Iris pigment epithelial cell (primary cell): ENCODE measurements around the gene LRRC46.
A peak's percentile ranks its signal among the peaks of the same experiment; 100 is the strongest.

Experiments
- DNase-seq: peaks from one replicate; pipeline ENCODE4 v3.0.0-alpha.2; 2011; ENCODE audit warnings: low read depth

LRRC46 gene

DNA sequence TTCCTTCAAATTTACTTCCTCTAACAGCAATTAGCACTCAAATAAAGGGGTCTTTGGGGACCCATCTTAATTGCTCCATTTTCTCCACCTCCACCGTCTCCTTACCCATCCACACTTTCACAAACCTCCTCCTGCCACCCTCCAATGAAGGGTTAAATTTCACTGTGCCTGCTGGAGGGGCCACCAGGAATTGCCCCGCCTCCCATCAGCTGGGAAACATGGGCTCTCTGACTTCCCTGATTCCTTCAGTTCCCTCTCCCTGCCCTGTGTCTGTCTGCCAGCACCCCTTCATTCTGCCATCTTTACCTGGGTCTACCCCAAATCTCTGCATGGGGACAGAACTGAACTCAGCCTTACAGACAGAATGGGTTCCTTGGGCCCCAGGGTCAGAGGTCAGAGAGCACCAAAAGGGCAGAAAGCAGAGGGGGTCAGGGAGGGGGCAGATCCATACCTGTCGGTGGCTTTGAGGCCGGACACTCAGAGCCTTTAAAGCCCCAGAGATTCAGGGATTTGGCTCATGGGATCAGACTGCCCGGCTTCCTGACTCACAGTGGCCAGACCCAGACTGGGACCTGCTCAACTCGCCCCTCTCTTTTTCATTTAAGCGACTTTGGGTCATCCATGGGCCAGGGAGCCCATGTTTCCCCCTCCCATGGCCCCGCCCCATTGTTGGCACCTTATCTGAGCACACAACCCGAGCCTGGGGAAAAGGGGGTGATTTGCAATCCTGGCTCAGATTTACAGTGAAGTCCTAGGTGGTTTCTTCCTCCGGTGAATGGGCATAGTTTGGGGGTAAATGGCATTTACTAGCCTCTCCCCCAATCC is 46.9 kb downstream of the LRRC46 start:
- DNase-seq: no peak

GRCh38 chr17:47879028-47879585 is 47.6 kb downstream of the LRRC46 start:
- peak; percentile 62 for DNase-seq

DNA sequence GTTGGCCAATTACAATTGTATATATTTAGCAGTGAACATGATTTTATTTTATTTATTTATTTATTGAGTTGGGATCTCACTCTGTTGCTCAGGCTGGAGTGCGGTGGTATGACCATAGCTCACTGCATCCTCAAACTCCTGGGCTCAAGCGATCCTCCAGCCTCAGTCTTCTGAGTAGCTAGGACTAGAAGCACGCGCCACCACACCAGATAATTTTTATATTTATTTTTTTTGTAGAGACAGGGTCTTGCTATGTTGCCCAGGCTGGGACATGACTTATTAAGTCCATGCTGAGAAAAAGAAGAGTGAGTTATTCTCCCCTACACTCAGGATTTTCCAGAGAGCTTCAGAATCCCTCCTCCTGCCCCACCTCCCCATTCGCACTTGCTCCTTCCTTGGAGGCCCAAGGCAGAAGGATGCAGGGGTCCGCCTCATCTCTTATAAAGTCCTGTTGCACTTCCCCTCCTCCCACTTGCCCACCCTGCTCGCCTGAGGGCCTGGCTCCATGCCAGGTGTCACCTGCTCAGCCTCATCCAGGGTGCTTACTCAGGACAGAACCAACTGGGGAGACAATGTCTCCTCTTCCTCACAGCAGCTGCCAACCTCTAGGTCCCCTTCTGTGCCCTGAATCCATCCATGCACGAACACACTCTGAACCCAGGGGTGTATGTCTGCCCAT is 48.4 kb downstream of the LRRC46 start:
- no peak for DNase-seq

DNA sequence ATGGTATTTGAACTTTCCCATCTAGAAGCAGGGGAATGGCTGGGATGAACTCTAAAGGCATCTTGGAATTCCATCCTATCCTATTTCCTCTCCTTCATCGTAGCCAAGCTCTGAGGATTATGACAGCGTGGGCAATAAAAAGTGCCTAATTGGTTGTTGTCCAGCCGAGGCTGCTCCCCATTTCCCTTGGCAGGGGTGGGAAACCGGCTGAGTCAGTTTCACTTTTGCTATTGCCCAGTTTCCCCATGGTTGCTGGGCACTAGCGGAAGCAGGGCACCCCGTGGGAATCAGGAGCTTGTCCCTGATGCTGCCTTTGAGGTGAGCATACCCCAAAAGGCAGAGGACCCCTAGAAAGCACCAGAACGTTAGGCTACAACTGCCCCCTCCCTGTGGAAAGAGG is 50.8 kb downstream of the LRRC46 start:
- DNase-seq: peak; percentile 13

GRCh38 chr17:47882695-47883588 is 51.5 kb downstream of the LRRC46 start:
- no peak for DNase-seq

GRCh38 chr17:47883589-47884426 is 52.3 kb downstream of the LRRC46 start:
- no peak for DNase-seq

DNA sequence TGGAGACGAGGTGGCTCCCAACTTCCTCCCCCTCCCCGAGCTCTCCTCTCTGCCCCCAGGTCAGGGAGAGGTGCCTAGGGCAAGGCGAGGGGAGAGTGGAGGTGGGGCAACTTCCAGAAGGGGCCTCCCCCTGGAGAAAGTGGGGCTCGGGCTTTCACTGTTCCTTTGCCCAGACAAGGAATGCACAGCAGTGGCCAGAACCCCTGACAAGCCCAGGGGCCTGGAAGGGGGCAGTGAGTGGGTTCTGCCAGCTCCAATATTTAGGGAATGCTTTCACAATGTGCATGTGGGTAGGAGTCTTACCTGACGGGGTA is 52.9 kb downstream of the LRRC46 start:
- DNase-seq: no peak

DNA sequence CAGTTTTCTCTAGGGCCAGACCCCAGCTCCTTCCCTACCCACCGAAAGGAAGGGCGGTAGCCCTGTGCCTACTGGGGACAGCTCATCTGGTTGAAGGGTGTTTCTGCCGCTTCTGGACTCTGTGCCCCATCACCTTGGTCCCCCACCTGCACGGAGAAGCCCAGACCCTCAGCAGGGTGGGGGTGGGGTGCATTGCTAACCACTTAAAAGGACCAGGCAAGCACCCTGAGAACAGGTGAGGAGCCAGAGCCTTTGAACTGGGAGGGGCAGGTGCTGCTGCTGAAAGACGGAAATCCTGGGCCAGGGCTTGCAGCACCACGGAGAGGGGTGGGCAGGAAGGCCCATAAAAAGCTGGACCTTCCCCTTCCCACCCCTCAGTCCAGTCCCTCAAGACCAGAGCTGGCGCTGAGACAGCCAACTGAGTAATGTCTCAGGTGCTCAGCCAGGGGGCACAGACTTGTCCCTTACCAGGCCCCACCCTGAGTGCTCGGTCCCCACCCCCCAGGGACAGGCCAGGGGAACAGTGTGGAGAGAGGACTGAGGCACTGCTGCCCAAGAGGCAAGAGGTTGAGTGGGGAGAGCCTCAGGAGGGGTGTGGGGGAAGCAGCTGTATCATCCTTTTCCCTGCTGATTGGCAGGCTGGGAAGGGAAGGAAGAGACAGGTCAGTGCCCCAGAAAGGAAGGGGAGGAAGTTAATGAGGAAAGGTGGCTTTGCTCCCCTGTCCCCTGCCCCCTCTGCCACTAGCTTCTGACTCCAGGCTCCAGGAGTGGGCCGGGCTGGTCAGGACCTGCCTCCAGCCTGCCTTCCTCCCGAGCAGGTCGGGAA is 53.6 kb downstream of the LRRC46 start:
- DNase-seq: no peak
